ENCODE measurements around the gene PRKAG1.

The PRKAG1 gene

DNA sequence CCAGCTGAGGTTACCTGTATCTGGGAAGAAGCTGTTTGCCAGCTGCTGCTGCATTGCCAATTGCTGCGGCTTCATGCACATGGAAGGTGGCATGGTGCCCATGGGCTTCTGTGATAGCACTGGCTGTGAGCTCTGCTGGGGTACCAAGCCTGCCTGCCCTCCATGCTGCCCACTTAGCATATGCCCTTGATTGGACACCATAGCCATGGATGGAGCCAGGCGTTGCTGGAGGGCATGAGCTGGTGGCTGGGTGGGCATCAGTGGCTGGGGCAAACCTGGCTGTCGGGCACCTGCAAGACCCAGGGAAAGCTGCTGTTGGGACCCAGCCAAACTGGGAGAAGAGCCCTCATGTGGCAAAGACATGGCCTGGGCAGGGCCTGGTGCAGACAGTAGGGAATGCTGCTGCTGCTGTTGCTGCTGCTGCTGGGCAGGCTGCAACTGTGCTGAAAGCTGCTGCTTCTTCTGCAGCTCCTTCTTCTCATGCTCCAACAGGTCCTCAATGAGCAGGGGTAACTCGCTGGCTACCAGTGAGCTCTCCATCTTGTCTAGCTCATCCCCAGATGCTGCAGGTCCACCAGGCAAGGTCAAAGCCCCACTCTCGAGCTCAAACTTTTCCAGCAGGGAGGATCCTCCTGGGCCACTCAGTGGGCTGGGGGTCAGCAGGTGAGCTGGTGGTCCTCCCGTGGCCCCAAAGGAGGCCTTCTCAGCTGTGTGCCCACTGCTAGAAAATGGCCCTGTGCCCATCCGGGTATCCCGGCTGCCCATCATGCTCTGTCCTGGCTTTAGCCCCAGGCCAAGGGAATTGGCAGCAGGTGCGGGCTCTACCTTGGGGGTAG is 18.8 kb upstream of the PRKAG1 start:
- H3K4me3 ChIP-seq (ENCODE audit: low read depth, low read length) = no peak overlapping the region
- TF ChIP-seq, protein P1, sequence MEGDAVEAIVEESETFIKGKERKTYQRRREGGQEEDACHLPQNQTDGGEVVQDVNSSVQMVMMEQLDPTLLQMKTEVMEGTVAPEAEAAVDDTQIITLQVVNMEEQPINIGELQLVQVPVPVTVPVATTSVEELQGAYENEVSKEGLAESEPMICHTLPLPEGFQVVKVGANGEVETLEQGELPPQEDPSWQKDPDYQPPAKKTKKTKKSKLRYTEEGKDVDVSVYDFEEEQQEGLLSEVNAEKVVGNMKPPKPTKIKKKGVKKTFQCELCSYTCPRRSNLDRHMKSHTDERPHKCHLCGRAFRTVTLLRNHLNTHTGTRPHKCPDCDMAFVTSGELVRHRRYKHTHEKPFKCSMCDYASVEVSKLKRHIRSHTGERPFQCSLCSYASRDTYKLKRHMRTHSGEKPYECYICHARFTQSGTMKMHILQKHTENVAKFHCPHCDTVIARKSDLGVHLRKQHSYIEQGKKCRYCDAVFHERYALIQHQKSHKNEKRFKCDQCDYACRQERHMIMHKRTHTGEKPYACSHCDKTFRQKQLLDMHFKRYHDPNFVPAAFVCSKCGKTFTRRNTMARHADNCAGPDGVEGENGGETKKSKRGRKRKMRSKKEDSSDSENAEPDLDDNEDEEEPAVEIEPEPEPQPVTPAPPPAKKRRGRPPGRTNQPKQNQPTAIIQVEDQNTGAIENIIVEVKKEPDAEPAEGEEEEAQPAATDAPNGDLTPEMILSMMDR (IDR thresholded peaks at IDR 0.05; ENCODE audit: borderline replicate concordance, insufficient read depth, low read depth, low read length) = no peak

- H3K4me3 ChIP-seq (ENCODE audit: low read depth, low read length) = no peak overlapping the region
- TF ChIP-seq, protein P1 (IDR thresholded peaks at IDR 0.05; ENCODE audit: borderline replicate concordance, insufficient read depth, low read depth, low read length) = no peak
Observed at GRCh38 chr12:49036029-49036428, 17.5 kb upstream of the PRKAG1 start.

DNA sequence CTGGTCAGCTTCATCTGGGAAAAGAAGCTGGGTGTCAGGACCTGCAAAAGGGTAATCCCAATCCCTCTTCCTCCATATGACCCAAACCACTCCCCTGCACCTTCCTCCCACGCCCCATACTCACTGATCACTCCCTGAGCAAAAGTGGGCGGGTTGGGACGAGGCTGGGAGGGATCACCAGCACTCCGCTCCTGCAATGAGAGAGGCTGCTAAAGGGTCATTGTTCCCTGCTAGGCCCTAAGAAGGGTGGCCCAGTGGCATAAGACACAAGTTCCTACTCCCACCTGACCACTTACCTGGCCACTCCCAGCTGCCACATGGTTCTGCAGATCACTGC is 15.7 kb upstream of the PRKAG1 start:
- TF ChIP-seq, protein P1 (IDR thresholded peaks at IDR 0.05; ENCODE audit: borderline replicate concordance, insufficient read depth, low read depth, low read length) = no peak

DNA sequence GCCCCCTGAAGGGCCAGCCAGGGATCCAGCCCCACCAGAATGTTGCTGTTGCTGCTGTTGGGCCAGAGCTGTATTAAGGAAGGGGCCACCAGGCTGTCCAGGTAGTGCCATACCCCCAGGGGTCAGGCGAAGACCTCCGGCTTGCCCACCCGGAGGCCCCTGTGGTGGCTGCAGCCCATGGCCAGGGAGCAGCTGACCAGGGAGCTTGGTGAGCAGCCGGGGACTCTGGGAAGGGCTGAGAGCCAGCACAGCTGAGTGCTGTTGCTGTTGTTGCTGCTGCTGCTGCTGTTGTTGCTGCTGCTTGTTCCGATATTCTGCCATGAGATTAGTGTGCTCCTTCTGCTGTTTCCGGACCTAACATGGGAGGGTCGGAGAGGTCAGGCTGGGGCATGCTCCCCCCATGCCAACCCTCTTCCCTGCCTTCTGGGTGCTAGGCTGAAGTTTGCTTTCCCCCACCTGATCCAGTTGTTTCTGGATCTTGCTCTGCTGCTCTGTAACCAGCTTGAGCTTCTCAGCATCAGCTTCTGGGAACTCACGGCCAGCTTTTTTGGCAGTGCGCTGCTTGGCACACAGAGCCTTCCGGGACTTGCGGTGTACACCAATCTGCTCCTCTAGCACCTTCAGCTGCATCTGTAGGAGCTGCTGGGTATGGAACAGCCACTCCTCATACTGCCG is 15.2 kb upstream of the PRKAG1 start:
- H3K4me3 ChIP-seq (ENCODE audit: low read depth, low read length) = no peak overlapping the region
- TF ChIP-seq, protein P1 (IDR thresholded peaks at IDR 0.05; ENCODE audit: borderline replicate concordance, insufficient read depth, low read depth, low read length) = no peak

More for the DNA sequence above, 15.7 kb upstream of the PRKAG1 start:
- H3K4me3 ChIP-seq (ENCODE audit: low read depth, low read length) = no peak overlapping the region

DNA sequence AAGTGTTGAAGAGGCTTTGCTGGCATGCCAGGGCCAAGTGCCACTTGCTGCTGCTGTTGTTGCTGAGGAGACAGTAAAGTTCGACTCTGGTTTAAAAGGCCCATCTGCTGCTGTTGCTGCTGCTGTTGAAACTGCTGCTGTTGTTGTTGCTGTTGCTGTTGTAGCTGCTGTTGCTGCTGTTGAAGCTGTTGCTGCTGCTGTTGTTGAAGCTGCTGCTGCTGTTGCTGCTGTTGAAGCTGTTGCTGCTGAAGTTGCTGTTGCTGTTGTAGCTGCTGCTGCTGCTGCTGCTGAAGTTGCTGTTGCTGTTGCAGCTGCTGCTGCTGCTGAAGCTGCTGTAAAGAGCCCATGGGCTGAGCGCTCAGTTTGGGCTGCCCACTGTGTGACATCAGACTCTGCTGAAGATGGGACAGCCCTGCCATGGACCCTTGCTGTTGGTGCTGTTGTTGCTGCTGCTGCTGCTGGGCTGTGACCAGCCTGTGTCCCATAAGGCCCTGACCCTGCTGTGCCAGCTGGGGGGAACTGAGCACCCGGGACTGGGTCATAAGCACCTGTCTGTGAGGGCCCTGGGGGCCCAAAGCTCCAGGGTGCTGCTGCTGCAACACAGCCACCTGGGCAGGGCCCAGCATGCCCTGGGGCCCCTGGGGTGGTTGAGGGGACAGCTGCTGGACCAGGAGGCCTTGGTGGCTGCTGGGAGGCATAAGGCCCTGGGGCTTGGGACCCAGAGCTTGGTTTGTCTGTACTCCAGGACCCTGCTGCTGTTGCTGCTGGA is 14.3 kb upstream of the PRKAG1 start:
- H3K4me3 ChIP-seq (ENCODE audit: low read depth, low read length) = no peak overlapping the region
- TF ChIP-seq, protein P1 (IDR thresholded peaks at IDR 0.05; ENCODE audit: borderline replicate concordance, insufficient read depth, low read depth, low read length) = no peak

GRCh38 chr12:49032276-49032675 is 13.7 kb upstream of the PRKAG1 start:
- H3K4me3 ChIP-seq (ENCODE audit: low read depth, low read length) = no peak overlapping the region
- TF ChIP-seq, protein P1 (IDR thresholded peaks at IDR 0.05; ENCODE audit: borderline replicate concordance, insufficient read depth, low read depth, low read length) = no peak
